Thyroid gland (tissue), 4 donors: ENCODE measurements around the gene KIF9. TPM values are rescaled to one million over a fixed set of nuclear protein-coding genes. Genes with fewer than 3 reads are reported as not detected.
A peak's percentile ranks its signal among the peaks of the same experiment; 100 is the strongest.

Experiments
- DNase-seq, 2 donors: peaks; one replicate each; pipeline ENCODE4 v3.0.0-alpha.2; 2019
- H3K27ac ChIP-seq, 3 donors: fragments of 200-600 bp; sonication (generic); 1 replicate in 2 of 3; 2 replicates in 1 of 3; pipeline ENCODE4 v1.5.1; 2016 to 2019; ENCODE audit warnings: mild to moderate bottlenecking in 1 of 3, moderate library complexity in 1 of 3
- H3K27me3 ChIP-seq: fragments of 200-600 bp; sonication (generic); one replicate; pipeline ENCODE4 v1.5.1; 2019
- H3K36me3 ChIP-seq, 2 donors: fragments of 200-600 bp; sonication (generic); one replicate each; pipeline ENCODE4 v1.5.1; 2016 to 2019
- H3K4me1 ChIP-seq, 2 donors: fragments of 200-600 bp; sonication (generic); one replicate each; pipeline ENCODE4 v1.5.1; 2017 to 2019
- H3K4me3 ChIP-seq, 3 donors: fragments of 200-600 bp; sonication (generic); replicated peaks in 1 of 3; 1 replicate in 2 of 3; 2 replicates in 1 of 3; pipeline ENCODE4 v1.5.1; 2016; ENCODE audit warnings: mild to moderate bottlenecking in 1 of 3
- H3K9me3 ChIP-seq: fragments of 200-600 bp; sonication (generic); one replicate; pipeline ENCODE4 v1.5.1; 2017
- POLR2A ChIP-seq, 2 donors: fragments of 450-650 bp; IDR thresholded peaks; one replicate each; pipeline ENCODE4 v1.6.1; 2017; ENCODE audit warnings: antibody characterized with exemption in 2 of 2, mild to moderate bottlenecking in 2 of 2, moderate library complexity in 1 of 2
- WGBS, 2 donors: methylation state at CpG; one replicate each; pipeline ENCODE4 v1.1.5; 2017; 5-methylcytosine and 5-hydroxymethylcytosine counted together
- intact Hi-C: fragments of 100-400 bp; cut with DNase I; formaldehyde crosslinking; loops from one replicate; pipeline ENCODE4 v1.15.1; 2023
- total RNA-seq, 4 donors: library from RNA; depleted of rRNA; stranded (reverse); fragments of >200 nt; gene quantifications; one replicate each; pipeline ENCODE4 v1.2.3, GENCODE V29; 2016
- TF ChIP-seq, protein P1 (sequence below), 6 experiments: fragments of 200-600 bp in 3 of 6; fragments of 450-650 bp in 3 of 6; sonication (generic) in 3 of 6; IDR thresholded peaks; one replicate each; pipeline ENCODE4 v1.5.1; 2016 to 2019; ENCODE audit warnings: antibody characterized with exemption in 6 of 6, mild to moderate bottlenecking in 2 of 6, inconsistent platforms in 1 of 6, moderate library complexity in 1 of 6

The KIF9 gene
- total RNA-seq, 4 donors from 2014 or later = 14.8 to 43.1 (median 23.8) TPM

GRCh38 chr3:47283193-47283537, 566 bp upstream of the KIF9 start:
- Histone ChIP-seq H3K4me3 (peak overlapping the region; percentile 44 to 88 (median 67)), H3K36me3 (no peaks in the 10 kb centered on the region), H3K9me3 (no peaks in the 10 kb centered on the region), H3K27me3 (no peaks in the 10 kb centered on the region), H3K27ac (peak overlapping the region; percentile 86 to 96 (median 89)), H3K4me1 (peaks cover 27 to 33% of the 10 kb centered on the region in 2 donors)
- TF ChIP-seq, protein P1, sequence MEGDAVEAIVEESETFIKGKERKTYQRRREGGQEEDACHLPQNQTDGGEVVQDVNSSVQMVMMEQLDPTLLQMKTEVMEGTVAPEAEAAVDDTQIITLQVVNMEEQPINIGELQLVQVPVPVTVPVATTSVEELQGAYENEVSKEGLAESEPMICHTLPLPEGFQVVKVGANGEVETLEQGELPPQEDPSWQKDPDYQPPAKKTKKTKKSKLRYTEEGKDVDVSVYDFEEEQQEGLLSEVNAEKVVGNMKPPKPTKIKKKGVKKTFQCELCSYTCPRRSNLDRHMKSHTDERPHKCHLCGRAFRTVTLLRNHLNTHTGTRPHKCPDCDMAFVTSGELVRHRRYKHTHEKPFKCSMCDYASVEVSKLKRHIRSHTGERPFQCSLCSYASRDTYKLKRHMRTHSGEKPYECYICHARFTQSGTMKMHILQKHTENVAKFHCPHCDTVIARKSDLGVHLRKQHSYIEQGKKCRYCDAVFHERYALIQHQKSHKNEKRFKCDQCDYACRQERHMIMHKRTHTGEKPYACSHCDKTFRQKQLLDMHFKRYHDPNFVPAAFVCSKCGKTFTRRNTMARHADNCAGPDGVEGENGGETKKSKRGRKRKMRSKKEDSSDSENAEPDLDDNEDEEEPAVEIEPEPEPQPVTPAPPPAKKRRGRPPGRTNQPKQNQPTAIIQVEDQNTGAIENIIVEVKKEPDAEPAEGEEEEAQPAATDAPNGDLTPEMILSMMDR (IDR thresholded peaks at IDR 0.05) = no peak
- no peak for TF ChIP-seq POLR2A (IDR thresholded peaks at IDR 0.05)
- 0 to 1% methylated on average over 10 of the region's 10 CpGs for WGBS, 2 donors
- DNase-seq = peak; percentile 19 to 36
- intact Hi-C loops = no loop called here

DNA sequence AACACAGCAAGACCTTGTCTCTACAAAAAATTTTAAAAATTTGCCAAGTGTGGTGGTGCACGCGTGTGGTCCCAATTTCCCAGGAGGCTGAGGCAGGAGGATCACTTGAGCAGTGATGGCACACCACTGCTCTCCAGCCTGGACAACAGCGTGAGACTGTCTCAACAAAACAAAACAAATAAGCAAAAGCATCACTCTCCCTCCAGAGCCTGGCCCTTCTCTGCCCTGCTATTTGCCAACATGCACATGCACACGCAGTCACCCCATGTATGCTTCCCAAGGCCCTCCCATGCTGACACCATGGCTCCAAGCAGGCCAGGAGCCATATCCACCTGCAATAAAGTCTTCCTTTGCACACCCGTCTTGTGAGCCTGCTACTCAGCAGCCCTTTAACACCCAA, 2.1 kb downstream of the KIF9 start:
- Histone ChIP-seq H3K4me3 (no peak overlapping the region), H3K9me3 (no peaks in the 10 kb centered on the region), H3K27me3 (no peaks in the 10 kb centered on the region), H3K36me3 (no peaks in the 10 kb centered on the region), H3K27ac (no peak overlapping the region), H3K4me1 (peaks cover 26 to 31% of the 10 kb centered on the region in 2 donors)
- no peak for DNase-seq
- TF ChIP-seq POLR2A (IDR thresholded peaks at IDR 0.05) = no peak
- TF ChIP-seq, protein P1 (IDR thresholded peaks at IDR 0.05) = no peak
- 91 to 94% methylated on average over 5 of the region's 5 CpGs for WGBS, 2 donors
- intact Hi-C loops = no loop called here

DNA sequence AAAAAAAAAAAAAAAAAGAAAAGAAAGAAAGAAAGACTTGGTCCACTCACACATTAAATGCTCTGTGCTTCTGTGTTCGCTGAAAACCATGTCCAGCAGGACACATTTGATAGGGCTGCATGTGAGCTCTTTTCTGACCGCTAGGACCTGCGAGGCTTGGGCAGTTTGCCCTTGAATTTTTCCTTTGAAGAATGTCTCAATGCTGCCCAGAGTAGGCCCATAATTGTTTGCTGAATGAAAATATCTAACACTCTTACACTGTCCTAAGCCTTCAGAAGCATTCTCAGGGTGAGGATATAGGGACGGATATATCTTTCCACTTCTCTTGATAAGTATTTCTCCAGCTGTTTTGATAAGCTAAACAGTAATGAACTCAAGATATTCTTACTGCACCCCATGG, 6.0 kb downstream of the KIF9 start:
- peaks cover 0 to 5% of the 10 kb centered on the region in 2 donors for H3K36me3 ChIP-seq
- no peak for DNase-seq
- H3K27ac ChIP-seq = no peak overlapping the region
- H3K4me1 ChIP-seq = peaks cover 6 to 9% of the 10 kb centered on the region in 2 donors
- intact Hi-C loops = no loop called here
- H3K9me3 ChIP-seq = no peaks in the 10 kb centered on the region
- TF ChIP-seq, protein P1 (IDR thresholded peaks at IDR 0.05) = no peak
- no peak for TF ChIP-seq POLR2A (IDR thresholded peaks at IDR 0.05)
- no peaks in the 10 kb centered on the region for H3K27me3 ChIP-seq
- whole genome bisulfite sequencing, 2 donors = 90 to 94% methylated on average over 4 of the region's 4 CpGs
- no peak overlapping the region for H3K4me3 ChIP-seq

- Histone ChIP-seq H3K4me3 (no peak overlapping the region), H3K27ac (no peak overlapping the region), H3K9me3 (no peaks in the 10 kb centered on the region), H3K36me3 (peaks cover 0 to 5% of the 10 kb centered on the region in 2 donors), H3K27me3 (no peaks in the 10 kb centered on the region), H3K4me1 (no peaks in the 10 kb centered on the region)
- intact Hi-C loops = no loop called here
- no peak for TF ChIP-seq POLR2A (IDR thresholded peaks at IDR 0.05)
- TF ChIP-seq, protein P1 (IDR thresholded peaks at IDR 0.05) = no peak
- DNase-seq = no peak
- 89 to 95% methylated on average over 2 of the region's 2 CpGs for WGBS, 2 donors
These were observed 7.9 kb downstream of the KIF9 start for GRCh38 chr3:47274652-47275051.

DNA sequence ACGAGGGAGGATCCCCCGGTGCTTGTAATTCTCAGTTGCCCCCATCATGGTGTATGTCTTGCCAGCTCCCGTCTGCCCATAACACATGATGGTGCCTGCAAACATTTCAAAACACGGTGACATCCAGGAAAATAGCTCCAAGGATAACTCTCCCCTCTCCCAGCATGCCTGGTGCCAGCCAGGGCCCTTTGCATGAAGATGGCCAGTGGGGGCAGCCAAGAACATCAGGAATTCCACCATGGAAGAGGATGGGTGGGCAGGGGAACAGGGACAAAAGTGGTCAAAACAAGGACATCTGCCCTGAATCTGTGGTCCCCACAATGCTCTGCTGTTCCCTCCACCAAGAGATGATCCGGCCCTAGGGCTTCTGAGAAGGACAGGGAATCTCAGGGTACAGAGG, 9.0 kb downstream of the KIF9 start:
- TF ChIP-seq POLR2A (IDR thresholded peaks at IDR 0.05) = no peak
- TF ChIP-seq, protein P1 (IDR thresholded peaks at IDR 0.05) = no peak
- DNase-seq = no peak
- H3K27ac ChIP-seq = no peak overlapping the region
- intact Hi-C loops = no loop called here
- H3K9me3 ChIP-seq = no peaks in the 10 kb centered on the region
- no peak overlapping the region for H3K4me3 ChIP-seq
- 89 to 91% methylated on average over 3 to 5 of the region's 5 CpGs for WGBS, 2 donors
- H3K27me3 ChIP-seq = no peaks in the 10 kb centered on the region
- H3K4me1 ChIP-seq = no peaks in the 10 kb centered on the region
- peaks cover 0 to 5% of the 10 kb centered on the region in 2 donors for H3K36me3 ChIP-seq
